HG02884 (cell line): ENCODE results near the gene HIGD1B.
"Not testable (repeated sequence)": the region's sequence is repeated elsewhere in the genome, so short reads cannot be mapped to it uniquely, and the experiment has no call there.

Experiments
- ATAC-seq: cut with Tn5 transposase; IDR thresholded peaks from one replicate; pipeline ENCODE4 v1.9.1; 2021; ENCODE audit warnings: mild to moderate bottlenecking, moderate library complexity; ENCODE audit not compliant: unreplicated experiment

The HIGD1B gene

GRCh38 chr17:44847586-44847985 lies at the start of gene HIGD1B:
TSS of gene HIGD1B (plus strand) at chr17:44847883. CDS start at chr17:44848153, 270 bp downstream.
- ATAC-seq, result no peak

- ATAC-seq, result no peak
These were observed 49.3 kb upstream of the HIGD1B start for GRCh38 chr17:44798356-44798755.

DNA sequence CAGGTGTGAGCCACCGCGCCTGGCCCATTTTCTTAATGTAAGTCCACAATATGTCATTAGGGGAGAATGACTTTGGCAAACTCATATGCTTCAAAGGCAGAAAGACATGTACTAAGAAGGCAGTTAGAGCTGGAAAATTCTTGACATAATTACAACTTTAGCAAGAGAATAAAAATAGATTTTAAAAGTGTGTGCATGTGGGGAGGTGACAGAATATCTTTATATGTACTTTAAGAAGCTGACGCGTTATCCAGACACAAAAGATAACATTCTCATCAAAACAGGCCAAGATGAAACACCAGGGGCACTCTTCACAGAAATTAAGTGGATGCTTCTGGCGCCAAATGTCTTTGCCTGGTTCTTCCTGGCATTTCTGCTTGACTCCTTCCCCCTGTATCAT lies 45.8 kb upstream of the HIGD1B start:
- ATAC-seq, result no peak

DNA sequence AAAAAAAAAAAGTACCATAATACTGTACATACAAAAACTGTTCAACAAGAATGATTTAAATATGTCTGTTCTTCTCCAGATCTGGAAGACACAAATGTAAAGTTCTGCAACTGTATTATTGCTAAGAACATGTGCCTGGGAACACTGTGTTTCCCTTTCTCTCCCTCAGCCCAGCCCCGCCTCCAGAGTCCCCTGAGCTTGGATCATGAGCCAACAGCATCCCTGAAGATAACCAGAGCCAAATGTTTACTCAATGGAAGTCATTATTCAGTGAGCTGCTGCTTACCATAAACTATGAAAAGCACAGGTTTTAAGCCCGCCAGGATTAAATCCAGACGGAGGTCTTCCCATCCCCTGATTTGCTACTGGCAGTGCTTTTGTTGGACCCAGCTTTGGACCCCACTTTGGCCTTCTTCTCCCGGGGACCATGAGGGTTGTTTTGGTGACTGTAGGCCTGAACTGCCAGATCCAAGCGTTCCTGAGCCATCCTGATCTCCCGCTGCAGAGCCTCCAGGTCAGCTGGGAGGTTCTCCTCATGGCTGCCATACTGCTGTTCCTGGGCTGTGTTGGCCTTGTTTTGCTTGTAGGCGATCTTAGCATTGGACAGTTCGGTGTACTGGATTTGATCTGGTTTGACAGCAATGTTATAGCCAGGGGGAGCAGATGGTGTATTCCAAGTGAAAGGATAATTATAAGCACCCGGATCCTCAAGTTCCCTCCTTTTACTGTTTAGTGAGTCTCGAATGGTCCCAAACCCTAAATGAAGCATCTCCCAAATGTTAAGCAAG lies 43.2 kb upstream of the HIGD1B start:
- ATAC-seq, result no peak

DNA sequence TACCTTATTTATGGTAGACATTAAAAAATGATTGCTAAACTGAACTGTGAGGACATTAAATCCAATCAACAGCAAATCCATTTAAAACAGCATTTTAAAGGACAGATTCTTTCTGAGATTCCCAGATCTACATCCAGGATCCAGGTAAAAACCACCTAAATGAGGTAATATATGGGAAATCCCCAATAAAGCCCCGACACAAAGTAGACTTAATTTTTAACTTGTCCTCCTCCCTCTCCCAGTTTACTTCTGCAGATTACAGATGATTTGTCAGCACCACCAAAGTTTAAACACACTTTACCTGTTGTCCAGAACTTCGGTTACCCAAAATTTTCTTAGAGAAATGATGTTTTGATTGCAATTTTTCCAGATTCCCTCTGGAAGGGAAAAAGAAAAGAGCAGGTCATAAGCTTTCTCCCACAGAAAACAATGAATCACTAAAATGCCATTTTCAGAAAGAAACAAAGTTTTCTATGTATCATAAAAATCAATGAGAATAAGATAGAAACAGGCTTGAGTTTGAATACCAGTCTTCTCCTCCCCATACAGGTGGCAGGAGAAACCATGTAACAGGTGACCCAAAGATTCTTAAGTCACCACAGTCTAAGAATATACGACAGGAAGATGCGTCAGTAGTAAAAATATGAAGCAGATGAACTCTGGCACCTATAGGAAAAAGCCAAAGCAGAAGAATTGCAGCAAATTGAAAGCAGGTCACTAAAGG lies 40.4 kb upstream of the HIGD1B start:
- no peak for ATAC-seq

- ATAC-seq, result no peak
These were observed 39.9 kb upstream of the HIGD1B start for GRCh38 chr17:44807817-44808155.

DNA sequence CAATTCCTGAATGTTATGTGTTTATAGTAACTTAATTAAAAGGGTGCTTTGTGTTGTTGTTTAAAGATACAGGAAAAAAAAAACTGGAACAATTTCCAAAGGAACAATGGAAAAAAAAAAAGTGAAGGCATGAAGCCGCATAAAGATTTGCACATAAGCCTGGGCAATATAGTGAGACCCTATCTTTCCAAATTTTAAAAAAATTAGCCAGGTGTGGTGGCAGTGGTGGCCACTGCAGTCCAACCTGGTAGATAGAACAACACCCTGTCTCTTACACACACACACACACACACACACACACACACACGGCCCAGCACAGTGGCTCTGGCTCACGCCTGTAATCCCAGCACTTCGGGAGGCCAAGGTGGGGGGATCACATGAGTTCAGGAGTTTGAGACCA lies 39.5 kb upstream of the HIGD1B start:
- ATAC-seq, result no peak

GRCh38 chr17:44808656-44809388 lies 38.9 kb upstream of the HIGD1B start:
- not testable (repeated sequence) for ATAC-seq

GRCh38 chr17:44812263-44812662 lies 35.4 kb upstream of the HIGD1B start:
- no peak for ATAC-seq

DNA sequence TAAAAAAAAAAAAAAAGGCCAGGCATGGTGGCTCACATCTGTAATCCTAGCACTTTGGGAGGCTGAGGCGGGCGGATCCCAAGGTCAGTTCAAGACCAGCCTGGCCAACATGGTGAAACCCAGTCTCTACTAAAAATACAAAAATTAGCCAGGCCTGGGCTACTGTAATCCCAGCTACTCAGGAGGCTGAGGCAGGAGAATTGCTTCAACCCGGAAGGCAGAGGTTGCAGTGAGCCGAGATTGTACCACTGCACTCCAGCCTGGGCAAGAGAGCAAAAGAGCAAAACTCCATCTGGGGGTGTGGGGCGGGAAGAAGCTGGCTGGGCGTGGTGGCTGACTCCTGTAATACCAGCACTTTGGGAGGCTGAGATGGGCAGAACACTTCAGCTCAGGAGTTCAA lies 29.2 kb upstream of the HIGD1B start:
- ATAC-seq, result not testable (repeated sequence)

- no peak for ATAC-seq
These were observed 27.0 kb upstream of the HIGD1B start for GRCh38 chr17:44820631-44821212.

GRCh38 chr17:44825236-44825635 lies 22.4 kb upstream of the HIGD1B start:
- ATAC-seq, result not testable (repeated sequence)

- ATAC-seq, result no peak
These were observed 21.4 kb upstream of the HIGD1B start for GRCh38 chr17:44826123-44826790.

DNA sequence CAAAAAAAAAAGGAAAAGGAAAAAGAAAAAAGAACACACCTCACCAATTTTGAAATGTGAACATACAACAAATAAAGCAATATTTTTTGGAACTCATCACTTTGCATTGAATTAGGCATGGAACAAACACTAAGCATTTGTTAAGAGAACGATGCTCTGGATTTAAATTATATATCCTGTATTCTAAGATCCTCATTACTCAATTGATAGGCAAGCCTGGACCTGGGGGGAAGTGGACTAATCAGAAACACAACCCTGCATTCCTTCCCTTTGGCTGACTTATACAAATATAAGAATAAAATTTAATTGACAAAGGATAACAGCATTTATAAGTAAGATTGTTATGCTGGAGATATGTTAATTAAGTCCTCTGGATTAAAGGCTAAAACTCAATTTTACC lies 19.8 kb upstream of the HIGD1B start:
- ATAC-seq, result no peak

DNA sequence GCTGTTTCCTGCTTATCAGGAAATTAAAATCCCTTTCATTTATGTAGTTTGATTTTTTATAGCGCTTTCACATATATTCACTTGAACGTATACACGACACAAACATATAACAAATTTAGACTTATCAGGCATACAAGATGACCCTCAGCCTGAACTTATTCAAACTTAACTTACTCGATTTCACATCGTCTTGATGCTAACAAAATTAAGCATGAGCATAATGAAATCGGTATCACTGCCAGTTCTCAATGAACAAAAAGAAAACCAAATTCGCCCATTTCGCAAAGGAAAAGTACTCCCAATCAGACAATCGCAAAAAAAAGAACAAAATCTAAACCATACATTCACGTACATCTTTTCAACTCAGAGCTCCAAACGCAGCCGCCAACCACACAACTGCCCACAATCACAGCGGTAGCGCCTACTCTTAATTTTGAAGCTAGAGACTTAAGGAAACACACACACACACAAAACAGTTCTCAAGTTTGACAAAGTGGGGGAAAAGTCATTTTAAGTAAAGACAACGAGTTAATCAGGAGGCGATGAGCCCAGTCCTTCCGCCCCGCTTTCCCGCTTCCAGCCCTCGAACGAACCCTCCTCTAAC lies 18.7 kb upstream of the HIGD1B start:
- ATAC-seq, result no peak

- ATAC-seq, result no peak
These were observed 17.9 kb upstream of the HIGD1B start, which contains the start of gene GJC1 for GRCh38 chr17:44829523-44830358. TSS of gene GJC1 (minus strand) at chr17:44830287. CDS start at chr17:44805817, 24,470 bp downstream.

DNA sequence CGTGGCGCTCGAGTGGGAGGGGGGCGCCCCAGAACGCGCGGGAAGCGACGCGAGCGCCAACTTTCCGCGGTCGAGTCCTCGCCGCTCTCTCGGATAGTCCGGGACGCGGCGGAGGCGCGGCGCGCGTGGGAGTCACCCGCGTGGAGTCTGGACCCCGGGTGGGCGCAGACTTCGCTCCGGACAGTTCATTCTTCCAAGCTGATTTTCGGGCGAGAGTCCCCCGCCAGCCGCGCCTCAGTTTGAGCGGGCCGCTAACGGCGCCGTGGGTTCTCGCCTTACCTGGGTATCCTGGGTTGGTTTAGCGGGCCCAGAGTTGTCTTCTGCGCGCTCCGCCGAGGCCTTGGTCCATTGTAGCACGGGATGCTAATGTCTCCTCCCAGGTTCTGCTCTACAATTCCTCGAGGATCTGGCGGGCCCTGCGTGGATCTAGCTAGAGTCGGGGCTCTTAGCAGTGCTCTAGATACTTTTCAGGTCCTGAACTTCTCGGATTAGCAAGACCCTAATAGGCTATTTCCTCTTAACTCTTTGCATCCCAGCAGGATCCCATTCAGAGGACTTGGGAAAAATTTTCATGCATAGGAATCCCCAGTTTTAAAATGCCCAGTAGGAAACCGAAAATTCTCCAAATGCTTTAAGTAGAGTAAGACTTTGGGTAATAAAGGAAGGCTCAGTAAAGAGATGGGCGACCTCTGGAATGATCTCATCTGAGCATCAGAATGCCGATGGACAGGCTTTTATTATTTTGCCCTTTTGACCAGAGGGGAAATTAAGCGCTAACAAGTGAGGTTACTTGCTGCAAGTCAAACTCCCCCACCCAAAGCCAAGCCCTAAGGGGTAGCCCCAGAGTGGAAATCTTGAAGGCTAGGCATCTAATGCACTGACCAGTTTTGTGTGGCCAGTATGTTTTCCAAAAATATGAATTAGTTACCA lies 17.1 kb upstream of the HIGD1B start:
- no peak for ATAC-seq

- ATAC-seq, result no peak
These were observed 16.3 kb upstream of the HIGD1B start for GRCh38 chr17:44831371-44831770.
